ENCODE results near the gene DGKG. TPM values are rescaled to one million over a fixed set of nuclear protein-coding genes. Genes with fewer than 3 reads are reported as not detected.
A peak's percentile ranks its signal among the peaks of the same experiment; 100 is the strongest.

DGKG gene
- total RNA-seq, 1 donor from 2014 or later = 2.1 TPM

GRCh38 chr3:186167646-186168395 lies 194.2 kb downstream of the DGKG start:
- ATAC-seq (no peak), DNase-seq (ENCODE audit: low spot score) (no peak)
- intact Hi-C loops (cut with DNase I) = no loop called here

- no peak for DNase-seq (ENCODE audit: low spot score)
- intact Hi-C loops (cut with DNase I) = no loop called here
- ATAC-seq = no peak
Measured at GRCh38 chr3:186166491-186167288, 195.3 kb downstream of the DGKG start.

- intact Hi-C loops (cut with DNase I) = no loop called here
- DNase-seq (ENCODE audit: low spot score) (no peak), ATAC-seq (no peak)
Measured at GRCh38 chr3:186166036-186166435, 196.0 kb downstream of the DGKG start.

- intact Hi-C loops (cut with DNase I) = no loop called here
- no peak for ATAC-seq
Measured at GRCh38 chr3:186165331-186165730, 196.7 kb downstream of the DGKG start.

GRCh38 chr3:186164696-186165095 lies 197.3 kb downstream of the DGKG start:
- ATAC-seq (no peak), DNase-seq (ENCODE audit: low spot score) (no peak)
- intact Hi-C loops (cut with DNase I) = no loop called here

More at GRCh38 chr3:186165331-186165730, 196.7 kb downstream of the DGKG start:
- no peak for DNase-seq (ENCODE audit: low spot score)

GRCh38 chr3:186162221-186162620 lies 199.8 kb downstream of the DGKG start:
- intact Hi-C loops (cut with DNase I) = no loop called here
- peak; percentile 85 for ATAC-seq
- no peak for DNase-seq (ENCODE audit: low spot score)

- ATAC-seq (no peak), DNase-seq (ENCODE audit: low spot score) (no peak)
- intact Hi-C loops (cut with DNase I) = no loop called here
Measured at GRCh38 chr3:186160691-186161243, 201.3 kb downstream of the DGKG start.

GRCh38 chr3:186154641-186155040 lies 207.4 kb downstream of the DGKG start:
- no peak for DNase-seq (ENCODE audit: low spot score)
- ATAC-seq = no peak
- intact Hi-C loops (cut with DNase I) = no loop called here

- intact Hi-C loops (cut with DNase I) = no loop called here
- no peak for DNase-seq (ENCODE audit: low spot score)
- peak; percentile 73 for ATAC-seq
Measured at GRCh38 chr3:186152889-186153292, 209.1 kb downstream of the DGKG start.

GRCh38 chr3:186152361-186152798 lies 209.7 kb downstream of the DGKG start:
- intact Hi-C loops (cut with DNase I) = no loop called here
- ATAC-seq (peak; percentile 22), DNase-seq (ENCODE audit: low spot score) (no peak)

- DNase-seq (ENCODE audit: low spot score) (no peak), ATAC-seq (no peak)
- intact Hi-C loops (cut with DNase I) = no loop called here
Measured at GRCh38 chr3:186151077-186151971, 210.7 kb downstream of the DGKG start.

GRCh38 chr3:186150041-186150830 lies 211.8 kb downstream of the DGKG start:
- DNase-seq (ENCODE audit: low spot score) (no peak), ATAC-seq (no peak)
- intact Hi-C loops (cut with DNase I) = no loop called here

GRCh38 chr3:186149319-186149960 lies 212.6 kb downstream of the DGKG start:
- DNase-seq (ENCODE audit: low spot score) = no peak
- no peak for ATAC-seq
- intact Hi-C loops (cut with DNase I) = no loop called here

GRCh38 chr3:186144257-186144656 lies 217.8 kb downstream of the DGKG start:
- ATAC-seq (no peak), DNase-seq (ENCODE audit: low spot score) (no peak)
- intact Hi-C loops (cut with DNase I) = no loop called here

GRCh38 chr3:186143250-186143649 lies 218.8 kb downstream of the DGKG start:
- intact Hi-C loops (cut with DNase I) = no loop called here
- DNase-seq (ENCODE audit: low spot score) (no peak), ATAC-seq (no peak)

- intact Hi-C loops (cut with DNase I) = no loop called here
- ATAC-seq (no peak), DNase-seq (ENCODE audit: low spot score) (no peak)
Measured at GRCh38 chr3:186142393-186142932, 219.6 kb downstream of the DGKG start.

- no peak for ATAC-seq
Measured at GRCh38 chr3:186141790-186142189, 220.2 kb downstream of the DGKG start.

More at GRCh38 chr3:186141790-186142189, 220.2 kb downstream of the DGKG start:
- intact Hi-C loops (cut with DNase I) = no loop called here
- DNase-seq (ENCODE audit: low spot score) = no peak
